Fibroblast of skin of left biceps (primary cell): Measurements from ENCODE around the gene CFAP46.

Experiments
- DNase-seq, 2 experiments: peaks; one replicate each; pipeline ENCODE4 v3.0.0-alpha.2; 2013; ENCODE audit warnings: low read depth in 2 of 2

Gene CFAP46

GRCh38 chr10:132942101-132943057, at the start of gene CFAP46:
TSS of gene CFAP46 (minus strand) at chr10:132942570. CDS start at chr10:132942484, 86 bp downstream.
- peak; percentile 14 to 19 for DNase-seq

GRCh38 chr10:132991706-132992432, 49.5 kb upstream of the CFAP46 start:
- DNase-seq, result no peak

DNA sequence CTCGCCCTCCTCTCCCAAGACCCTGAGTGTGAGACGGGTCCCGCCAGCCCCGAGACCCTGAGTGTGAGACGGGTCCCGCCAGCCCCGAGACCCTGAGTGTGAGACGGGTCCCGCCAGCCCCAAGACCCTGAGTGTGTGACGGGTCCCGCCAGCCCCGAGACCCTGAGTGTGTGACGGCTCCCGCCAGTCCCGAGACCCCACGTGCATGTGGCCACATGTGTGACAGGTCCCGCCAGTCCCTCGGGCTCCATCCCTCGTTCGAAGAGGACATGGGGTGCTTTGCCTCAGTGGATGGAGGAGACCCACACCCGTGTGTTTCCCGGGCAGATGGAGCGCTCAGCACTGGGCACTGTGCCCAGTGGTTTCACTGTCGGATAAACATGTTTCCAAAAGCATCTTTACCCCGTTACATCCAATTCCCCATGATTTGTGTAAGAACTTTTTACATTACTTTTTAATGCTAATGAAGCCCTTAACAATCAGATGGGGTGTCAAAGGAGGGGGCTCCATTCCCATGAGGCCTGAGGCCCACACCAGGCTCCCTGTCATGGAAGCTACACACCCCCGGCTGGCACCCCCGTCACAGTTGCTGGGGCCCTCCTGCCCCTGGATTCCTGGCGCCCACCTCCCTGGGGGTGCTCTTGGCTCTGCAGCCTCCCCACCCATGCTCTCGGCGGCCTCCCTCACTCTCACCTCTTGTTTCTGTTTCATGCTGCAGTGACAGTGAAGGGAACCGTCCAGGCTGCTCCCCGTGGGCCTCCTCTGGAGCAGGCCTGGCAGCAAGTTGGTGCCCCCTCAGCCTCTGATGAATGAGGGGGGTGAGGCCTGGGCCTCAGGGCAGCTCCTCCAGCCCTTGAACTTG, 48.5 kb upstream of the CFAP46 start:
- no peak for DNase-seq

GRCh38 chr10:132989476-132990415, 47.4 kb upstream of the CFAP46 start:
- DNase-seq, result no peak

DNA sequence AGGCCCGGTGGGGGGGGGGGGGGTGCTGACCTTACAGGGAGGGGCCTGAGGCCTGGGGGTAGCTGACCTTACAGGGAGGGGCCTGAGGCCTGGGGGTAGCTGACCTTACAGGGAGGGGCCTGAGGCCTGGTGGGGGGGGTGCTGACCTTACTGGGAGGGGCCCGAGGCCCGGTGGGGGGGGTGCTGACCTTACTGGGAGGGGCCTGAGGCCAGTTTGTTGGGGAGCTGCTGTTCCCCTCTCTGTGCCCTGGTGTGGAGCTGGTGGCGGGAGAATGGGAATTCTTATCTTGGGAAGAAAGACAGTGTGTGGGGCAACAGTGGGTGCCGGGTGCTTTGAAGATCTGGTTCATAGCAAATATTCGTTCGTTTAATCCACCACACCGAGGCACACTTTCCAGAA, 46.6 kb upstream of the CFAP46 start:
- DNase-seq, result no peak

DNA sequence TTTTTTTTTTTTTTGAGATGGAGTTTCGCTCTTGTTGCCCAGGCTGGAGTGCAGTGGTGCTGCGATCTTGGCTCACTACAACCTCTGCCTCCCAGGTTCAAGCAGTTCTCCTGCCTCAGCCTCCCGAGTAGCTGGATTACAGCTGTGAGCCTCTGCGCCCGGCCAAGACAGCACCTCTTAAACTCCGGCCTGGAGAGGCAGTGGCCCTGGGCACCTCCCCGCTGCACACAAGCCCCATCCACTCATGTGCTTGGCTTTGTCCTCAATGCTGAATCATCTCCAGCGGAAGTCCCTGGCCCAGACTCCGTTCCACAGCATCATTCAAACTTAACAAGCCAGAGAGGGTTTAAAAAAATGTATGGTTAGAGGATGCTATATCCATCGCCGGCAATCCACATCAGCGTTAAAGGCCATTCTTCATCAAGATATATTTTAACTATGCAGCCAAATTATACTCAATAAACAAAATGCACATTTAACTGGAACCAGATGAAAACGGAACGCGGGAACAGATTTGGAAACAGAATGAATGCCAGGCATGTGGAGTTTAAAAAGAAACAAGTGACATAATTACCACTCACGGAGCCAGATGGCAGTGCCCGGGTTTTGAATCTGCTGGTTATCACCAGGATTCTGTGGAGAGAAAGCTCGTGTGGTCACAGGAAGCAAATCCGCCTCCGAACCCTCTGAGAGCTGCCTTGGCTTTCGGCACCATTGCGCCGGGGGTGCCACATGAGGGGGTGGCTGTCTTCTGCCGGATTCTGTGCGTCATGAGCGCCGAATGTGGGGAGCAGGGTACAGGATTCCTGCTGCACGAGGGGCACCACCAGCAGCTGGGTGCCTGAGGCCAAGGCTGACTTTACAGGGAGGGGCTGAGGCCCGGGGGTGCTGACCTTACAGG, 45.6 kb upstream of the CFAP46 start:
- DNase-seq, result peak; percentile 87 to 88

GRCh38 chr10:132986978-132987377, 44.6 kb upstream of the CFAP46 start:
- no peak for DNase-seq

- no peak for DNase-seq
Observed at GRCh38 chr10:132986576-132986975, 44.2 kb upstream of the CFAP46 start.

GRCh38 chr10:132986076-132986475, 43.7 kb upstream of the CFAP46 start:
- no peak for DNase-seq

- no peak for DNase-seq
Observed at GRCh38 chr10:132985546-132985900, 43.2 kb upstream of the CFAP46 start.

DNA sequence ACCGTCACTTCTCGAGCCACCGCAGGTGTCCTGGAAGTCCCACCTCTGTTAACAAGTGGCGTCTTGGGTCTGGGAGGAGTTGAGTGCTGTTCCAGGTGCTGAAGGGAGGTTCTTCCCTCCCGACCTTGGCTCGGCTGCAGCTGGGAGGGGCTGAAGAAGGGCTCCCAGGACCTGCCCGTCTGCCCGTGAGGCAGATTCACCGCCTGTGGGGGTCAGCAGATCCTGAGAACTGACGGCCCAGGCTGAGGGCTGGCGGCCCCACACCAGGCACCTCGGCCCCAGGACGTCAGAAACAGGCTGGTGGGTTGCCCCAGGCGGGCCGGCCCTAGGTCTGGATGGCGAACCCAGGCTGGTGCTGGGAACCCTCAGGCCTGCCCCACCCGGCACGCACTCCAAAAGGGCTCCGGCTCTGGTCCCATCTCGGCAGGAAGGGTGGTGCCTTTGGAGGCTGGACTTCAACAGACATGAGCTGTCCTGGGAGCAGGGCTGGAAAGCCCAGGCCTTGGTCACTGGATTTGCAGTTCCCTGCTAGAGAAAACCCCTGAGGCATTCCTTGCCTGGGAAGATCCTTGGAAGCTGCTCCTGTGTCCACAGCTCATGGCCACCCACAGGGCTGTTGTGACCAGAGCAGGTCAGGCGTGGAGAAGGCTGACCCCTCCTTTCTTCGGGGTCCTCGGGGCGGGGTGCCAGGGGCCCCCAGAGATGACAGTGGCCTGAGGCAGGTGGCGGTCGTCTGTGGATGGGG, 42.6 kb upstream of the CFAP46 start:
- DNase-seq, result no peak

- DNase-seq, result no peak
Observed at GRCh38 chr10:132984008-132984295, 41.6 kb upstream of the CFAP46 start.

DNA sequence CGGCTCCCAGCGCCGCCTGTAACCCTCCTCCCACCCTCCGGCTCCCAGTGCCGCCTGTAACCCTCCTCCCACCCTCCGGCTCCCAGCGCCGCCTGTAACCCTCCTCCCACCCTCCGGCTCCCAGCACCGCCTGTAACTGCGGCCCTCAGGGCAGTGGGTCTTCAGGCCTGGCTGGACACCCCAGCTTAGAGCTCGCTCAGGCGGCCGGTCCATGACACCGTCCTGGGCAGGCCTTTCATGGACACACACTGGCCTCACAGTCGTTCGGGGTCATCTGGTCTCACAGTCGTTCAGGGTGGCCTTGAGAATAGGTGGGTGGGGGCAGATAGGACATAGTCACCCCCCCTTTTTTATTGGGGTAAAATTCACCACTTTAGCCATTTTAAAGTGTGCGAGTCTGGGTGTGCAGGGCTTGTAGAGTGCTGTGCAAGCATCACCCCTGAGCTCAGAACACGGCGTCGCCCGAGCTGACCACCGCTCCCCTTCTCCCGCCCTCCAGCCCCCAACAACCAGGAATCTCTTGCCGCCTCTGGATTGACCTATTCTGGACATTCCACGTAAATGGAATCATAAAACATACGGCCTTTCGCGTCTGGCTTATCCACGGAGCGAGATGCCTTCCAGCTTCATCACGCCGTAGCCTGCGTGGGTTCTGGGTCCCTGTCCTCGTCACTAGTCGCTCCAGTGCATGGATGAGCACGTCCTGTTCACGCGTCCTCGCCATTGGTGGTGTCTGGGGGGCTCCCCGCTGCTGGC, 41.1 kb upstream of the CFAP46 start:
- no peak for DNase-seq

DNA sequence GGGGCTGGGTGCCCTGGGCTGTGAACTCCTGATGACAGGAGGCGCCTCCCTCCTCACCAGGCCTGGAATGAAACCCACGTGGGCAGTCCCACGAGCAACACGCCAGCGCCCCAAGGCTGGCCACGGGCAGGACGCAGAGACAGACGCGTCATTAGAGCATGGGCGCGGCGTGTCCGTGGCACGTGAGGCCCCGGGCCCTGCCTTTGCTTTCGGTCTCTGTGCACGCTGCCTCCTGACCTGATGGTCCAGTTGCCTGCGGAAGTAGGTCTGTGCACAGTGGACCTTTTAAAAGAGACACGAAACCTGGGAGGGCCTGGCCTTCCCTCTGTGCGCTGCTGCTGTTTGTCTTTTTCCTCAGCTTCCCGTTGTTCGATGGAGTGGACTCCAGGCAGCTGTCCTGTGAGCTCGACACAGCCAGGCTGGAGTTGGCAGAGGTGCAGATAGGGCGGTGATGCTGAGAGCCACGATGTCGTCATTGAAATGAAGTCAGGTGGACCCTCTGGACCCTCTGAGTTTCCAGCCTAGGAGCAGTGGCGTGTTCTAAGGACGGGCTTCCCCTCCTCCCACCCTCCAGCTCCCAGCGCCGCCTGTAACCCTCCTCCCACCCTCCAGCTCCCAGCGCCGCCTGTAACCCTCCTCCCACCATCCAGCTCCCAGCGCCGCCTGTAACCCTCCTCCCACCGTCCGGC, 40.1 kb upstream of the CFAP46 start:
- no peak for DNase-seq

DNA sequence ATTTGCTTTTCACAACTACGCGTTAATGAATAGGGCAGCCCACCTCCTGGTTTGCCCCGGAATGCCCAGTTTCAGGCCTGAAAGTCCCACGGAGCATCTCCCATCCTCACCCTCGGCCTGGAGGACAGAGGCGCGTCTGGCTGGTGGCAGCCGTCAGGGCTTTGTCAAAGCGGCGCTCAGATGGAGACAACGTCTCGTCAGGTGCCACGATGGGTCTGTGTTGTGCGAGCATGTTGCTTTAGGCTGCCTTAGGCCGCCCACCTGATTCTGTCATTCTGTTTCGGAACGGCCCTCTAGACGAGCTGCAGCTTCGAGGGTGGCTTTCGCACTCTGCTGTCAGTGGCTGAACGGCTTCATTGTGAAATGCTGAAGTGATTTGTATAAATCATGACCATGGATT, 39.4 kb upstream of the CFAP46 start:
- DNase-seq, result no peak

DNA sequence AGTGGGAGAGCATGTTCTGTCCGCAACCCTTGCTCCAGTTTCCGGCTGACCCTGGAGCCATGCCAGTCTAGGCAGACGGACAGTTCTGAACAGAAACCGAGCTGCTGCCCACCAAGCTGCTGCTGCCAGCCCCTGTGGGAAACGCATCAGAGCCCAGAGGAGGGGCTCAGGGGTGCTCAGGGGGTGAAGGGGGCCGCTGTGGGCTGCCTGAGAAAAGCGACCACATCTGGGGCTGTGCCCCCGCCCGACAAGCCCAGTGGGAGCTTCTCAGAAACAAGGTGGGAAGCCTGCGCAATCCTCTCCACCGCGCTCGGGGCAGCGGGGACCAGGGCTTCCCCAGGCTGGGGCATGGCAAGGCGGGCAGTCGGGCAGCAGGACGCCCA, 38.8 kb upstream of the CFAP46 start:
- no peak for DNase-seq

DNA sequence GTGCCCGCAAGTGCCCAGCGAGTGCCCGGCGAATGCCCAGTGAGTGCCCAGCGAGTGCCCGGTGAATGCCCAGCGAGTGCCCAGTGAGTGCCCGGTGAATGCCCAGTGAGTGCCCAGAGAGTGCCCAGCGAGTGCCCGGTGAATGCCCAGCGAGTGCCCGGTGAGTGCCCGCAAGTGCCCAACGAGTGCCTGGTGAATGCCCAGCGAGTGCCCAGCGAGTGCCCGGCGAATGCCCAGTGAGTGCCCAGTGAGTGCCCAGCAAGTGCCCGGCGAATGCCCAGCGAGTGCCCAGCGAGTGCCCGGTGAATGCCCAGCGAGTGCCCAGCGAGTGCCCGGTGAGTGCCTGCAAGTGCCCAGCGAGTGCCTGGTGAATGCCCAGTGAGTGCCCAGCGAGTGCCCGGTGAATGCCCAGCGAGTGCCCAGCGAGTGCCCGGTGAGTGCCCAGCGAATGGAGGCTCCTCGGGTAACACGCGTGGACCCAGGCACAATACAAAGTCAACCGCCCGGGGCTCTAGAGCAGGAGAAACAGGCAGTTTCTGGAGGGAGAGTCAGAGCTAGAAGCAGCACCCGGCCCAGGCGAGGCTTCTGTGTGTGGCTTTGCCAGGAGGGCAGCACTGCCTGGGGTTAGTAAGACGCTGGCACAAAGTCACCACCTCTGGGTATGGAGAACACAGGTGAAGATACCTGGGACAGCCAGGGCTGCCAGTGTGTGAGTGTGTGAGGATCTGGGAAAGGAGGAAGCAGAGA, 38.2 kb upstream of the CFAP46 start:
- DNase-seq, result no peak
